Liver (tissue), 9 donors: ENCODE results near the gene FAM221B. TPM values are rescaled to one million over a fixed set of nuclear protein-coding genes. Genes with fewer than 3 reads are reported as not detected.

Source experiments
- DNase-seq: peaks from one replicate; pipeline ENCODE4 v3.0.0-alpha.2; 2017; ENCODE audit warnings: low spot score
- H3K27ac ChIP-seq, 2 donors: one replicate each; pipeline ENCODE4 v1.7.0; 2013; ENCODE audit warnings: inconsistent platforms in 2 of 2, low read length in 2 of 2, control low read depth in 1 of 2, low read depth in 1 of 2, mild to moderate bottlenecking in 1 of 2
- H3K27me3 ChIP-seq, 4 donors: one replicate each; pipeline versions ENCODE4 v1.6.1 to v1.7.0; 2013; ENCODE audit warnings: low read length in 3 of 4, inconsistent platforms in 1 of 4, mild to moderate bottlenecking in 1 of 4, moderate library complexity in 1 of 4; ENCODE audit not compliant: control insufficient read depth in 4 of 4, insufficient read depth in 4 of 4
- H3K36me3 ChIP-seq, 4 donors: one replicate each; pipeline versions ENCODE4 v1.6.1 to v1.7.0; 2013; ENCODE audit warnings: low read length in 3 of 4, mild to moderate bottlenecking in 3 of 4, low read depth in 1 of 4, moderate library complexity in 1 of 4; ENCODE audit not compliant: control insufficient read depth in 4 of 4, insufficient read depth in 3 of 4
- H3K4me1 ChIP-seq, 4 donors: one replicate each; pipeline versions ENCODE4 v1.6.1 to v1.7.0; 2013; ENCODE audit warnings: low read length in 3 of 4, mild to moderate bottlenecking in 3 of 4, moderate library complexity in 1 of 4; ENCODE audit not compliant: control insufficient read depth in 4 of 4, insufficient read depth in 4 of 4
- H3K4me3 ChIP-seq, 3 donors: one replicate each; pipeline versions ENCODE4 v1.6.1 to v1.7.0; 2013; ENCODE audit warnings: low read length in 3 of 3, control low read depth in 1 of 3, low read depth in 1 of 3, mild to moderate bottlenecking in 1 of 3
- H3K9ac ChIP-seq, 2 donors: one replicate each; pipeline ENCODE4 v1.7.0; 2013; ENCODE audit warnings: low read length in 2 of 2, mild to moderate bottlenecking in 2 of 2, moderate library complexity in 2 of 2, control low read depth in 1 of 2, low read depth in 1 of 2
- H3K9me3 ChIP-seq, 4 donors: one replicate each; pipeline versions ENCODE4 v1.6.1 to v1.7.0; 2013; ENCODE audit warnings: low read length in 3 of 4; ENCODE audit not compliant: control insufficient read depth in 4 of 4
- ATF3 ChIP-seq: IDR thresholded peaks from 2 replicates; pipeline ENCODE4 v1.6.1; 2016; ENCODE audit warnings: antibody characterized with exemption
- CTCF ChIP-seq: fragments of 150-350 bp; IDR thresholded peaks from 2 replicates; pipeline ENCODE4 v1.5.1; 2017; ENCODE audit warnings: improper control_type of control experiment, low read depth, low read length; ENCODE audit not compliant: missing input control
- EGR1 ChIP-seq, 2 donors: IDR thresholded peaks; 2 replicates each; pipeline ENCODE4 v1.6.1; 2016 to 2018; ENCODE audit warnings: antibody characterized with exemption in 2 of 2, low read depth in 2 of 2
- FOXA1 ChIP-seq: IDR thresholded peaks from 2 replicates; pipeline ENCODE4 v1.6.1; 2016; ENCODE audit warnings: antibody characterized with exemption
- FOXA2 ChIP-seq: IDR thresholded peaks from 2 replicates; pipeline ENCODE4 v1.6.1; 2016; ENCODE audit warnings: antibody characterized with exemption
- GABPA ChIP-seq, 2 donors: IDR thresholded peaks in 1 of 2; conservative IDR thresholded peaks in 1 of 2; 2 replicates each; pipeline ENCODE4 v1.6.1; 2016; ENCODE audit warnings: antibody characterized with exemption in 2 of 2, mild to moderate bottlenecking in 1 of 2, moderate library complexity in 1 of 2
- HNF4A ChIP-seq, 2 donors: conservative IDR thresholded peaks; 2 replicates each; pipeline ENCODE4 v1.6.1; 2016; ENCODE audit warnings: antibody characterized with exemption in 2 of 2, mild to moderate bottlenecking in 2 of 2
- HNF4G ChIP-seq: IDR thresholded peaks from 2 replicates; pipeline ENCODE4 v1.6.1; 2016; ENCODE audit warnings: antibody characterized with exemption
- JUND ChIP-seq, 2 donors: IDR thresholded peaks; 2 replicates each; pipeline ENCODE4 v1.6.1; 2016; ENCODE audit warnings: antibody characterized with exemption in 2 of 2
- MAX ChIP-seq: IDR thresholded peaks from 2 replicates; pipeline ENCODE4 v1.6.1; 2016; ENCODE audit warnings: antibody characterized with exemption
- NR2F2 ChIP-seq: IDR thresholded peaks from 2 replicates; pipeline ENCODE4 v1.6.1; 2016; ENCODE audit warnings: antibody characterized with exemption
- RAD21 ChIP-seq, 2 donors: IDR thresholded peaks; 2 replicates each; pipeline ENCODE4 v1.6.1; 2016; ENCODE audit warnings: antibody characterized with exemption in 2 of 2, mild to moderate bottlenecking in 2 of 2
- REST ChIP-seq: IDR thresholded peaks from 2 replicates; pipeline ENCODE4 v1.6.1; 2016; ENCODE audit warnings: antibody characterized with exemption, mild to moderate bottlenecking
- RXRA ChIP-seq, 2 donors: IDR thresholded peaks; 2 replicates each; pipeline ENCODE4 v1.6.1; 2017 to 2018; ENCODE audit warnings: antibody characterized with exemption in 2 of 2, mild to moderate bottlenecking in 1 of 2
- SP1 ChIP-seq: IDR thresholded peaks from 2 replicates; pipeline ENCODE4 v1.6.1; 2018; ENCODE audit warnings: antibody characterized with exemption, mild to moderate bottlenecking
- TAF1 ChIP-seq: conservative IDR thresholded peaks from 2 replicates; pipeline ENCODE4 v1.6.1; 2016; ENCODE audit warnings: antibody characterized with exemption, mild to moderate bottlenecking
- YY1 ChIP-seq: IDR thresholded peaks from 2 replicates; pipeline ENCODE4 v1.6.1; 2016; ENCODE audit warnings: antibody characterized with exemption, mild to moderate bottlenecking
- ZBTB33 ChIP-seq: IDR thresholded peaks from 2 replicates; pipeline ENCODE4 v1.6.1; 2016; ENCODE audit warnings: antibody characterized with exemption
- WGBS: extraction: QIAGEN DNeasy Blood & Tissue Kit; methylation state at CpG from one replicate; pipeline ENCODE4 v1.1.7; 2013; 5-methylcytosine and 5-hydroxymethylcytosine counted together
- polyA plus RNA-seq, 2 donors: library from polyadenylated mRNA; stranded (reverse) in 1 of 2; unstranded in 1 of 2; fragments of 200-250 nt in 1 of 2; fragments of >200 nt in 1 of 2; fragmentation: Nextera tagmentation in 1 of 2; extraction: Ambion mirVana in 1 of 2; gene quantifications; one replicate each; pipeline versions ENCODE4 v1.2.1 to v1.2.3, GENCODE V29; 2013 to 2015
- total RNA-seq, 2 donors: library from RNA; depleted of rRNA; stranded (reverse); fragments of >200 nt; gene quantifications; one replicate each; pipeline ENCODE4 v1.2.3, GENCODE V29; 2014
- donor health status: healthy.
- donor health status: healthy.
- donor health status: healthy.
- donor health status: healthy.
- donor health status: healthy.

Gene FAM221B
- total and polyA plus RNA-seq, 4 donors = 0.35 TPM; not detected in 3

- Histone ChIP-seq H3K4me1 (peaks cover 16 to 42% (median 35%) of the 10 kb centered on the region in 4 donors), H3K4me3 (peak overlapping the region; percentile 67 to 82 (median 79)), H3K27ac (peak overlapping the region; percentile 95 to 100), H3K27me3 (no peaks in the 10 kb centered on the region), H3K36me3 (peaks cover 0 to 2% (median 0%) of the 10 kb centered on the region in 4 donors), H3K9me3 (no peaks in the 10 kb centered on the region), H3K9ac (peak overlapping the region; percentile 87 to 91)
- 2% methylated on average over 29 of the region's 29 CpGs for WGBS
- peak; percentile 72 for DNase-seq
- TF ChIP-seq FOXA2 = peak; percentile 49
- TF ChIP-seq REST = peak; percentile 95
- no peak for TF ChIP-seq EGR1 (IDR thresholded peaks at IDR 0.05; ENCODE audit: low read depth in 2 of 2)
- peak; percentile 76 to 92 for TF ChIP-seq JUND (IDR thresholded peaks at IDR 0.05)
- TF ChIP-seq NR2F2 = peak; percentile 95
- peak; percentile 13 to 23 for TF ChIP-seq RAD21 (IDR thresholded peaks at IDR 0.05)
- no peak for TF ChIP-seq FOXA1
- peak; percentile 98 for TF ChIP-seq SP1
- peak; percentile 77 for TF ChIP-seq ZBTB33
- peak in 1 of 2 donors; percentile 72 for TF ChIP-seq GABPA (IDR thresholded peaks at IDR 0.05 in 1 of 2, conservative IDR thresholded peaks at IDR 0.05 in 1 of 2)
- peak; percentile 88 to 95 for TF ChIP-seq HNF4A (conservative IDR thresholded peaks at IDR 0.05)
- peak; percentile 63 for TF ChIP-seq HNF4G
- TF ChIP-seq CTCF = no peak
- TF ChIP-seq YY1 = peak; percentile 80
- TF ChIP-seq RXRA (IDR thresholded peaks at IDR 0.05) = peak; percentile 99 to 100
- peak; percentile 94 for TF ChIP-seq ATF3
- peak; percentile 59 for TF ChIP-seq TAF1
- peak; percentile 88 for TF ChIP-seq MAX
These were observed 14.3 kb downstream of the FAM221B start for GRCh38 chr9:35814106-35814840.
